Activated CD4-positive, alpha-beta memory T cell treated with anti-CD3 and anti-CD28 coated beads for 36 hours (primary cell): ENCODE results near the gene LENG1. TPM values are rescaled to one million over a fixed set of nuclear protein-coding genes. Genes with fewer than 3 reads are reported as not detected.
A peak's percentile ranks its signal among the peaks of the same experiment; 100 is the strongest.
"Not testable (repeated sequence)": the region's sequence is repeated elsewhere in the genome, so short reads cannot be mapped to it uniquely, and the experiment has no call there.

ENCODE experiments used
- CTCF ChIA-PET: fragments of 350-600 bp; sonication (Branson Sonifier 250); formaldehyde crosslinking; loops from one replicate; lab custom pipeline; 2021; ENCODE audit warnings: antibody characterized with exemption, inconsistent platforms; lab: Charles Lee
- POLR2A ChIA-PET: fragments of 350-600 bp; sonication (Branson Sonifier 250); formaldehyde crosslinking; loops from one replicate; lab custom pipeline; 2021; ENCODE audit warnings: antibody characterized with exemption; lab: Charles Lee
- DNase-seq: peaks from one replicate; pipeline ENCODE4 v3.0.0-alpha.2; 2020
- H3K27ac Mint-ChIP-seq: one replicate; pipeline ENCODE4 v1.8.0; 2021; ENCODE audit warnings: mixed read lengths
- H3K27me3 Mint-ChIP-seq: one replicate; pipeline ENCODE4 v1.8.0; 2021; ENCODE audit warnings: mixed read lengths
- H3K36me3 Mint-ChIP-seq: one replicate; pipeline ENCODE4 v1.8.0; 2021; ENCODE audit warnings: mixed read lengths
- H3K4me1 Mint-ChIP-seq: one replicate; pipeline ENCODE4 v1.8.0; 2021; ENCODE audit warnings: low read depth, mixed read lengths
- H3K4me3 Mint-ChIP-seq: one replicate; pipeline ENCODE4 v1.8.0; 2021; ENCODE audit warnings: mild to moderate bottlenecking, mixed read lengths
- H3K9me3 Mint-ChIP-seq: one replicate; pipeline ENCODE4 v1.8.0; 2021; ENCODE audit warnings: mixed read lengths
- intact Hi-C: fragments of 100-400 bp; cut with micrococcal nuclease; formaldehyde crosslinking; loops from one replicate; pipeline ENCODE4 v1.15.1; 2023
- total RNA-seq, 2 experiments: library from RNA; stranded (reverse); gene quantifications; one replicate each; pipeline ENCODE4 v1.2.3, GENCODE V29; 2021

LENG1 gene
- 1 to 10 TPM; 4.7 to 5.3 TPM for total RNA-seq

GRCh38 chr19:54159352-54160181 lies at the start of gene LENG1:
LENG1 (minus strand) TSS chr19:54159721; CDS start chr19:54159695, 26 bp downstream.
- H3K4me1 Mint-ChIP-seq, result peaks cover 51% of the 10 kb centered on the region
- peak; percentile 100 for DNase-seq
- H3K36me3 Mint-ChIP-seq, result peaks cover 30% of the 10 kb centered on the region
- intact Hi-C loops, result loop anchor here (1.0 to 5.0 kb wide), 7 partner anchors 22 to 288 kb away; partner anchors contain the start of genes CNOT3, LENG8, NDUFA3 and PRPF31
- H3K4me3 Mint-ChIP-seq, result peak within 1 kb of the TSS; percentile 95
- peaks cover 3% of the 10 kb centered on the region for H3K27me3 Mint-ChIP-seq
- CTCF ChIA-PET, result interaction anchor here (0.9 to 2.5 kb wide), 9 partner anchors 9 to 107 kb away, joined by 3 to 11 read pairs (median 3); partner anchors contain the start of gene MBOAT7
- H3K27ac Mint-ChIP-seq, result peak within 1 kb of the TSS; percentile 98
- no peaks in the 10 kb centered on the region for H3K9me3 Mint-ChIP-seq
- POLR2A ChIA-PET, result interaction anchor here (0.6 to 2.6 kb wide), 11 partner anchors 14 to 51 kb away, joined by 3 to 16 read pairs (median 4); partner anchors contain the start of genes CNOT3, MBOAT7, PRPF31 and RPS9

GRCh38 chr19:54208784-54209057 lies 49.2 kb upstream of the LENG1 start:
- no peak for DNase-seq
- Mint-ChIP-seq H3K4me3 (peak overlapping the region; percentile 58), H3K27ac (peak overlapping the region; percentile 89), H3K36me3 (peaks cover 76% of the 10 kb centered on the region), H3K4me1 (peaks cover 77% of the 10 kb centered on the region), H3K9me3 (no peaks in the 10 kb centered on the region), H3K27me3 (no peaks in the 10 kb centered on the region)
- POLR2A ChIA-PET, result interaction anchor here (1.3 to 8.2 kb wide), 4 partner anchors 8 to 71 kb away, joined by 3 to 103 read pairs (median 17); partner anchors contain the start of genes CNOT3, MBOAT7, RPS9 and TSEN34
- intact Hi-C loops, result loop anchor here (1.0 to 5.0 kb wide), 6 partner anchors 8 to 341 kb away; partner anchors contain the start of genes LENG9, MYADM, RPS9 and TSEN34
- CTCF ChIA-PET, result interaction anchor here (0.5 kb wide), 1 partner anchor 34 kb away, joined by 6 read pairs; no protein-coding TSS in a partner anchor

- H3K4me1 Mint-ChIP-seq, result peaks cover 82% of the 10 kb centered on the region
- ChIA-PET POLR2A (interaction anchor here (0.9 to 8.2 kb wide), 5 partner anchors 8 to 71 kb away, joined by 3 to 103 read pairs (median 11); partner anchors contain the start of genes CNOT3, MBOAT7, RPS9 and TSEN34), CTCF (interaction anchor here (0.5 to 1.5 kb wide), 2 partner anchors 33 to 58 kb away, joined by 3 to 6 read pairs; no protein-coding TSS in a partner anchor)
- H3K36me3 Mint-ChIP-seq, result peaks cover 80% of the 10 kb centered on the region
- DNase-seq, result peak; percentile 82
- peak overlapping the region; percentile 58 for H3K4me3 Mint-ChIP-seq
- H3K27ac Mint-ChIP-seq, result peak overlapping the region; percentile 89
- no peaks in the 10 kb centered on the region for H3K27me3 Mint-ChIP-seq
- H3K9me3 Mint-ChIP-seq, result no peaks in the 10 kb centered on the region
- intact Hi-C loops, result loop anchor here (1.0 to 5.0 kb wide), 6 partner anchors 8 to 341 kb away; partner anchors contain the start of genes LENG9, MYADM, RPS9 and TSEN34
Observed at GRCh38 chr19:54207983-54208783, 48.7 kb upstream of the LENG1 start.

- ChIA-PET POLR2A (interaction anchor here (0.9 to 8.2 kb wide), 4 partner anchors 18 to 70 kb away, joined by 3 to 103 read pairs (median 7); partner anchors contain the start of genes CNOT3, MBOAT7 and TSEN34), CTCF (interaction anchor here (1.5 kb wide), 1 partner anchor 58 kb away, joined by 3 read pairs; no protein-coding TSS in a partner anchor)
- intact Hi-C loops, result loop anchor here (5.0 kb wide), 3 partner anchors 40 to 340 kb away; partner anchors contain the start of genes LENG9 and MYADM
- Mint-ChIP-seq H3K9me3 (no peaks in the 10 kb centered on the region), H3K36me3 (peaks cover 80% of the 10 kb centered on the region), H3K4me1 (peaks cover 88% of the 10 kb centered on the region), H3K27ac (peak overlapping the region; percentile 89), H3K4me3 (peak overlapping the region; percentile 58), H3K27me3 (no peaks in the 10 kb centered on the region)
- DNase-seq, result no peak
Observed at GRCh38 chr19:54207676-54207982, 48.1 kb upstream of the LENG1 start.

- H3K9me3 Mint-ChIP-seq, H3K27me3 Mint-ChIP-seq, DNase-seq: not testable (repeated sequence)
- H3K36me3 Mint-ChIP-seq, result peaks cover 83% of the 10 kb centered on the region
- peak overlapping the region; percentile 58 for H3K4me3 Mint-ChIP-seq
- intact Hi-C loops, result loop anchor here (5.0 kb wide), 3 partner anchors 40 to 340 kb away; partner anchors contain the start of genes LENG9 and MYADM
- peaks cover 92% of the 10 kb centered on the region for H3K4me1 Mint-ChIP-seq
- CTCF ChIA-PET, result interaction anchor here (1.5 kb wide), 1 partner anchor 59 kb away, joined by 3 read pairs; no protein-coding TSS in a partner anchor
- H3K27ac Mint-ChIP-seq, result peak overlapping the region; percentile 89
- POLR2A ChIA-PET, result interaction anchor here (0.9 to 8.2 kb wide), 3 partner anchors 18 to 70 kb away, joined by 3 to 103 read pairs (median 11); partner anchors contain the start of genes CNOT3, MBOAT7 and TSEN34
Observed at GRCh38 chr19:54207193-54207592, 47.7 kb upstream of the LENG1 start.

- peaks cover 87% of the 10 kb centered on the region for H3K36me3 Mint-ChIP-seq
Observed at GRCh38 chr19:54206831-54207177, 47.3 kb upstream of the LENG1 start.

GRCh38 chr19:54206030-54206830 lies 46.7 kb upstream of the LENG1 start:
- peak overlapping the region; percentile 100 for H3K27ac Mint-ChIP-seq

More at GRCh38 chr19:54206831-54207177, 47.3 kb upstream of the LENG1 start:
- Mint-ChIP-seq H3K4me1 (peaks cover 93% of the 10 kb centered on the region), H3K4me3 (peak overlapping the region; percentile 58), H3K9me3 (no peaks in the 10 kb centered on the region), H3K27me3 (no peaks in the 10 kb centered on the region), H3K27ac (peak overlapping the region; percentile 89)
- ChIA-PET POLR2A (interaction anchor here (0.8 to 8.2 kb wide), 4 partner anchors 17 to 240 kb away, joined by 3 to 103 read pairs (median 8); partner anchors contain the start of genes CNOT3, MBOAT7 and TSEN34), CTCF (interaction anchor here (1.6 kb wide), 1 partner anchor 118 kb away, joined by 4 read pairs; no protein-coding TSS in a partner anchor)
- no peak for DNase-seq
- intact Hi-C loops, result loop anchor here (5.0 kb wide), 3 partner anchors 40 to 340 kb away; partner anchors contain the start of genes LENG9 and MYADM

GRCh38 chr19:54204767-54205468 lies 45.4 kb upstream of the LENG1 start:
- H3K9me3 Mint-ChIP-seq, result no peaks in the 10 kb centered on the region
- no peak for DNase-seq
- POLR2A ChIA-PET, result interaction anchor here (8.2 kb wide), 1 partner anchor 15 kb away, joined by 103 read pairs; the partner anchor contains the start of genes MBOAT7 and TSEN34
- peaks cover 82% of the 10 kb centered on the region for H3K4me1 Mint-ChIP-seq
- H3K27ac Mint-ChIP-seq, result peak overlapping the region; percentile 100
- intact Hi-C loops, result loop anchor here (5.0 kb wide), 3 partner anchors 42 to 338 kb away; partner anchors contain the start of genes LENG9 and MYADM
- peak overlapping the region; percentile 96 for H3K4me3 Mint-ChIP-seq
- peaks cover 88% of the 10 kb centered on the region for H3K36me3 Mint-ChIP-seq
- no peaks in the 10 kb centered on the region for H3K27me3 Mint-ChIP-seq
- CTCF ChIA-PET, result interaction anchor here (0.6 to 1.6 kb wide), 4 partner anchors 21 to 120 kb away, joined by 3 to 7 read pairs (median 4); no protein-coding TSS in a partner anchor

More at GRCh38 chr19:54206030-54206830, 46.7 kb upstream of the LENG1 start:
- no peak for DNase-seq
- intact Hi-C loops, result loop anchor here (5.0 kb wide), 3 partner anchors 41 to 339 kb away; partner anchors contain the start of genes LENG9 and MYADM
- Mint-ChIP-seq H3K4me3 (peak overlapping the region; percentile 96), H3K4me1 (peaks cover 91% of the 10 kb centered on the region), H3K9me3 (no peaks in the 10 kb centered on the region), H3K27me3 (no peaks in the 10 kb centered on the region), H3K36me3 (peaks cover 91% of the 10 kb centered on the region)
- ChIA-PET POLR2A (interaction anchor here (0.8 to 8.2 kb wide), 4 partner anchors 17 to 241 kb away, joined by 3 to 103 read pairs (median 8); partner anchors contain the start of genes CNOT3, MBOAT7 and TSEN34), CTCF (interaction anchor here (1.6 kb wide), 1 partner anchor 119 kb away, joined by 4 read pairs; no protein-coding TSS in a partner anchor)

GRCh38 chr19:54203151-54203611 lies 43.7 kb upstream of the LENG1 start:
- Mint-ChIP-seq H3K4me3 (peak overlapping the region; percentile 96), H3K36me3 (peaks cover 75% of the 10 kb centered on the region), H3K9me3 (no peaks in the 10 kb centered on the region), H3K27me3 (no peaks in the 10 kb centered on the region), H3K4me1 (peaks cover 71% of the 10 kb centered on the region), H3K27ac (peak overlapping the region; percentile 100)
- CTCF ChIA-PET, result interaction anchor here (0.7 kb wide), 1 partner anchor 56 kb away, joined by 3 read pairs; no protein-coding TSS in a partner anchor
- POLR2A ChIA-PET, result interaction anchor here (1.9 kb wide), 1 partner anchor 12 kb away, joined by 8 read pairs; the partner anchor contains the start of gene TSEN34
- no peak for DNase-seq
- intact Hi-C loops, result no loop called here
